ENCODE measurements around the gene MOSPD3. TPM values are rescaled to one million over a fixed set of nuclear protein-coding genes. Genes with fewer than 3 reads are reported as not detected.
A peak's percentile ranks its signal among the peaks of the same experiment; 100 is the strongest.

The MOSPD3 gene
- total RNA-seq, 1 donor from 2014 or later, result 12.2 TPM

GRCh38 chr7:100575746-100576383, 36.5 kb upstream of the MOSPD3 start:
- DNase-seq, result no peak

GRCh38 chr7:100576384-100576993, 35.9 kb upstream of the MOSPD3 start:
- DNase-seq, result no peak

GRCh38 chr7:100577103-100577502, 35.2 kb upstream of the MOSPD3 start:
- no peak for DNase-seq

DNA sequence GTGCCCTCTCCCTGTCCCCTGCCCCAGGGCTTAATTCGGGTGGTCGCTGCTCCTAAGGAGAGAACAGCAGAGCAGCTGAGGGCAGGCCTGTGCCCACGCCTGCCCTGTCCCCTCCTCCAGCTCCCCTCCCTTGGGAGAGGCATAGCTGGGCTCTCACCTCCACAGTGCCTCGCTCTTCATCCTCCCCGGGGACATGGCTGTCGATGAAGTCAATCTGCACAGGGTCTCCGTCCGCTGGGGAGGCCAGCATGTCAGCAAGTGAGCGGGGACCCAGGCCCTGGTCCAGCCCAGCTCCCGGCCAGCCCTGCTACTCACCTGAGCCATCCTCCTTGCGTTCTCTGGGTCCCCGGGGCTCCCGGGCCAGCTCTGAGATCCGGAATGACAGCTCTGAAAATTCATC, 34.8 kb upstream of the MOSPD3 start:
- DNase-seq, result no peak

GRCh38 chr7:100578246-100579183, 33.8 kb upstream of the MOSPD3 start:
- DNase-seq, result no peak

- DNase-seq, result no peak
Observed at GRCh38 chr7:100580466-100581283, 31.7 kb upstream of the MOSPD3 start.

- DNase-seq, result no peak
Observed at GRCh38 chr7:100582041-100582579, 30.2 kb upstream of the MOSPD3 start.

GRCh38 chr7:100582650-100583049, 29.7 kb upstream of the MOSPD3 start:
- DNase-seq, result no peak

- no peak for DNase-seq
Observed at GRCh38 chr7:100583132-100584053, 28.9 kb upstream of the MOSPD3 start.

- no peak for DNase-seq
Observed at GRCh38 chr7:100584054-100584682, 28.2 kb upstream of the MOSPD3 start.

DNA sequence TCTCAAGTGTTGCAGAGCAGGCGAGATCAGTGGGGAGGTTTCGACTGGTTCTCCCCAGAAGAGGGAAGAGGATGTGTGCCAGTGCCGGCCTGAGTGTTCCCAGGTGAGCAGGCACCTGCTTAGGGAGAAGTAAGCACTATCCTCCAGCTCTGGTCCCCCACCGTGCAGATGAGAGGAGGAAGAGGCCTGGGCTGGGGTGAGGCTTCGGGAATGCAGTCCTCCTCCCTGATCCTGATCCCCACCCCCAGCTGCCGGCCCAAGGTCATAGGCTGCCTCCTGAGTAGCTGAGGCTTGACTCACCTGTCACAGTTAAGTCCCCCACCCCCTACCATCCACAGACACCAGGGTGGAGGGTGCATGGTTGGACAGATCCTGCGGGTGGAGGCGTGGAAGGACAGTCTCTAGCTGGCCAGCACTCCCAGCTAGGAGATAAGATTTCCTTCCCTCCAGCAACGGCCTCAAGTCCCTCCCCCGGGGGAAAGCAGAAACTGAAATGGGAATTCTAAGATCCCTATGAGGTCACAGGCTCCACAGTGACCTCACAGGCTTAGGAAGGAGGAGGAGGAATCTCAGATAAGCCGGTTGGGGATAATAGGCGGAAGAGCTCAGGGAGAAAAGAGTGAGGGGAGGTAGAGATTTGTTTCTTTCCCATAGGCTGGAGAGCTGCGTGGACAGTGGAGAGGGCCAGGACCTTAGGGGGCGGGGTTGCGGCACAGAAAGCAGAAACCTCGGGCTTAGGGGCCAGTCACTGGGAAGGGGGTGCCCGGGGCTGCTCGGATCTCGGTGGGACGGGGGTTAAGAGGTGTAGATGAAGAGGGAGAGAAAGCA, 27.4 kb upstream of the MOSPD3 start:
- DNase-seq, result no peak

GRCh38 chr7:100585511-100586265, 26.7 kb upstream of the MOSPD3 start, which contains the start of gene LRCH4:
Gene LRCH4, minus strand, starts transcription at chr7:100586129. Its CDS starts 29 bp downstream, at chr7:100586100.
- DNase-seq, result no peak

- DNase-seq, result peak; percentile 100
Observed at GRCh38 chr7:100586266-100587025, 25.9 kb upstream of the MOSPD3 start, which contains the start of gene FBXO24. Gene FBXO24, plus strand, starts transcription at chr7:100586328. Its CDS starts 298 bp downstream, at chr7:100586626.

DNA sequence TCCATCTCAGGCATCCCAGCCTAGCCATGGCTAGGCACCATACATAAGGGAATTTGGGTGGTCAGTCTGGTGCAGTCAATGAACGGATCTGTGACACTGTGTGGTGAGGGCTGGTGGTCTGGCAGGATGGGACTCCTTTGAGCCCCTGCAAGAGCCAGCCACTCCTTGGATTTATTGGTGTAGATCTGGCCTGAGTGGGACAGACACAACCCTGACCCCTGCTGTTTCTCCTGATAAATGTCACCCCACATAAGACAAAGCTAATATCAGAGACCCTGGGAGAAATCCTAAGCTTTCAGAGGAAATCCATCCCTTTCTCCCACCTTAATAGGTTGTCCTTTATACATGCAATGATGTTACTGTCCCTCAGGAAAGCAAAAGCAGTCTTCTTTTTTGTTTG, 23.9 kb upstream of the MOSPD3 start:
- no peak for DNase-seq

GRCh38 chr7:100589341-100589947, 22.9 kb upstream of the MOSPD3 start:
- DNase-seq, result no peak

DNA sequence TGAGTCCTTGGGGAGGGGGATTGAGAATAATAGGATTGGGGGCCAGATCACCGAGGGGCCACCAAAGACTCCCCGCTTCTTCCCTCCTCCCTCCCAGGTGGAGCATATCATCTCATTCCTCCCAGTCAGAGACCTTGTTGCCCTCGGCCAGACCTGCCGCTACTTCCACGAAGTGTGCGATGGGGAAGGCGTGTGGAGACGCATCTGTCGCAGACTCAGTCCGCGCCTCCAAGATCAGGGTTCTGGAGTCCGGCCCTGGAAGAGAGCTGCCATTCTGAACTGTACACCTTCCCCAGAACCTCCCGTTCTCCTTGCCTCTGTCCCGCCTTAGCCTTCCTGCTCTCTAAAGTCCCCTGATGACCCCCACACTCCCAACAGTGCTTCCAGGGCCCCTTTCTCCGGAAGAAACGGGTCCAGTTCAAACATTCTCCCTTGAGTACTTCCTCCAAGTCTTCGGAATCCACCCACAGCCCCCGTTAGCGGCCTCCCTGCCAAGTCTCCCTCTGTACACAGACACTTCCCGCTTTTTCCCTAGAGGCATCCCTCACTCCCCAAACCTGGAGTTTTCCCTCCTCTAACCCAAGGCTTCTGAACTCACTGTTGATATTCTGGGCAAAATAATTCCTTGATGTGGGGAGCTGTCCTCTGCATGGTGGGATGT, 22.1 kb upstream of the MOSPD3 start:
- no peak for DNase-seq

DNA sequence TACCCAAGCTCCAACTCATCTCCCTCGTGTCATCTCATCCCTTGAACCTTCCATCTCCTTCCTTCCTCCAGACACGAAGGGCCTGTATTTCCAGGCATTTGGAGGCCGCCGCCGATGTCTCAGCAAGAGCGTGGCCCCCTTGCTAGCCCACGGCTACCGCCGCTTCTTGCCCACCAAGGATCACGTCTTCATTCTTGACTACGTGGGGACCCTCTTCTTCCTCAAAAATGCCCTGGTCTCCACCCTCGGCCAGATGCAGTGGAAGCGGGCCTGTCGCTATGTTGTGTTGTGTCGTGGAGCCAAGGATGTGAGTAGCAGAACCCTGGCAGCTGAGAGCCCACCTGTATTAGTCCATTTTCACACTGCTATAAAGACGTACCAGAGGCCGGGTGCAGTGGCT, 20.7 kb upstream of the MOSPD3 start:
- no peak for DNase-seq
